M059J (cell line): ENCODE data around the gene C22orf42. TPM values are rescaled to one million over a fixed set of nuclear protein-coding genes. Genes with fewer than 3 reads are reported as not detected.
A peak's percentile ranks its signal among the peaks of the same experiment; 100 is the strongest.
"Not testable (repeated sequence)": the region's sequence is repeated elsewhere in the genome, so short reads cannot be mapped to it uniquely, and the experiment has no call there.

Experiments
- DNase-seq: peaks from one replicate; pipeline ENCODE4 v3.0.0-alpha.2; 2012; ENCODE audit warnings: low read depth
- total RNA-seq: library from RNA; depleted of rRNA; stranded (reverse); fragments of >200 nt; shearing (Covaris generic); gene quantifications from 2 replicates; pipeline ENCODE4 v1.2.3, GENCODE V29; 2014; rRNA removed

Gene C22orf42, protein sequence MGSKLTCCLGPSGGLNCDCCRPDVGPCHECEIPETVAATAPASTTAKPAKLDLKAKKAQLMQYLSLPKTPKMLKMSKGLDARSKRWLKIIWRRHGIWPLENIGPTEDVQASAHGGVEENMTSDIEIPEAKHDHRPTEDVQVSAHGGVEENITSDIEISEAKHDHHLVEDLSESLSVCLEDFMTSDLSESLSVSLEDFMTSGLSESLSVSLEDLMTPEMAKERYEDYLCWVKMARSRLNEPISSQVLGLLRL
- total RNA-seq, result not detected in 2 replicates

DNA sequence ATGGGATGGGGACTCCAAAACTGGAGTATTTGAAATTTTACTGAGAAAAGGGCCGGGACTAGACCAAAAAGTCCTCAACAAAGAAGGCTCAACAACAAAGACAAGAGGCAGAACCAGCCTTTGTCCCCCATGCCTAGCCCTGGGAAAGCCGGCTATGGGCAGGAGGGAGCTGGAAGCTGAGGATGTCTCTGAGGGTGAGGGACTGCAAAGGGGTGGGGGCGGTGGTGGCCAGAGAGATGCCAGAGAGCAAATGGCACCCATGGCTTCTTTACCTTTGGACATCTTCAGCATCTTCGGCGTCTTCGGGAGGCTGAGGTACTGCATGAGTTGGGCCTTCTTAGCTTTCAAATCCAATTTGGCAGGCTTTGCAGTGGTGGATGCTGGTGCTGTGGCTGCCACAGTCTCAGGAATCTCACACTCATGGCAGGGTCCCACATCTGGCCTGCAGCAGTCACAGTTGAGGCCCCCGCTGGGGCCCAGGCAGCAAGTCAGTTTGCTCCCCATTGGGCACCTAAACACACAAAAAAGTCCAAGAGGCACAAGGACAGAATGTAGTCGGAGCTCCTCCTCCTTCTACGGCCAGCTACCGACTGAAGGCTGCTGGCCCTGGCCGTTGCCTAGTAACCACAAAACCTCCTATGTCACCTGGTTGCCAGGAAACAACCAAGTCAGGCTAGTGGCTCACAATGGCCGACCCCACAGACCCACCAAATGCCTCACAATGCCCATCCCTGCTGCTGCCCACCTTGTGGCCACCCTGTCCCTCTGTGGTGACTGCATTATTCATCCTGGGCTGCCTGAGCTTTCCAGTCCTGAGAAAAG lies at the start of gene C22orf42:
C22orf42 (minus strand) TSS at position 592 of the 822 bp plus-strand sequence; CDS start at position 504, 88 bp downstream.
- no peak for DNase-seq

DNA sequence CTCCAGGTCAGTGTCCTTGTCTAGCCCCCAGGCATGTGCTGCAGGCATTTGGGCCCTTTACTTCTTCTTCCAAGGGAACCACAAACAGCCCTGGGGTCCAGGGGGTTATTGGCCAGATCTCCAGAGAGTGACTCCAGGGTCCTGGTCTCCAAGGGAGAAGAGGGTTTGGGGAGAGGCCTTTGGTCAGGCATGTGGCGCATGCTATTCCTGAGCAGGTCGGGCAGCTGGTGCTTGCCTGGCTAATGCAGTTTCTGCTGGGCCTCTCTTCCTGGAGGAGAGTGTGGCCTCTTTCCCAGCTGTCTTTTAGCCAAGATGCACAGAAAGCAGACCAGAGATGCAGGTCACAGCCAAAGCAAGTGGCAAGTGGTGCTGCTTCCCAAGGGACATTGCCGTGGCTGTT lies 49.6 kb upstream of the C22orf42 start:
- no peak for DNase-seq

DNA sequence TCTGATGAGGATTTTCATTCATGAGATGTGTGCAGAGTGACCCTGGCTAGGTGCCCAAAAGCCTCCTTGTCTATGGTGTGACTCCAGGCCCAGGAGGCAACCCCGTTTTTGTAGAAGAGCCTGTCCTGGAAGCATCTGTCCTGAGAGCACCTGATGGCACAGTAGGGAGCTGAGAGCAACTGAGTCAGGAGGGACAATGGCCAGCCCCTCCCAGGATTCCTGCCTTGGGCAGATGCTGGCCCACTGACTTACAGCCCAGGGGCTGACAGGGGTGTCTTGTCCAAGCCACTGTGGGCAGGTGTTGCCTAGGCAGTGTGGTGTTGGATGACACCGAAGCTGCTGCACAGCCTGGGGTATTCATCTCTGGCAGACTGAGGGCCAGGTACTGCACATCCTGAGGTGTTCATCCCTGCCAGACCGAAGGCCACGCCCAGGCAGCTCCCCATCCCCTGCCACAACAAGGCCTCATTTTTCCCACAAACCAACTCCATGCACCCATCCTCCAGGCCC lies 48.9 kb upstream of the C22orf42 start:
- DNase-seq, result no peak

DNA sequence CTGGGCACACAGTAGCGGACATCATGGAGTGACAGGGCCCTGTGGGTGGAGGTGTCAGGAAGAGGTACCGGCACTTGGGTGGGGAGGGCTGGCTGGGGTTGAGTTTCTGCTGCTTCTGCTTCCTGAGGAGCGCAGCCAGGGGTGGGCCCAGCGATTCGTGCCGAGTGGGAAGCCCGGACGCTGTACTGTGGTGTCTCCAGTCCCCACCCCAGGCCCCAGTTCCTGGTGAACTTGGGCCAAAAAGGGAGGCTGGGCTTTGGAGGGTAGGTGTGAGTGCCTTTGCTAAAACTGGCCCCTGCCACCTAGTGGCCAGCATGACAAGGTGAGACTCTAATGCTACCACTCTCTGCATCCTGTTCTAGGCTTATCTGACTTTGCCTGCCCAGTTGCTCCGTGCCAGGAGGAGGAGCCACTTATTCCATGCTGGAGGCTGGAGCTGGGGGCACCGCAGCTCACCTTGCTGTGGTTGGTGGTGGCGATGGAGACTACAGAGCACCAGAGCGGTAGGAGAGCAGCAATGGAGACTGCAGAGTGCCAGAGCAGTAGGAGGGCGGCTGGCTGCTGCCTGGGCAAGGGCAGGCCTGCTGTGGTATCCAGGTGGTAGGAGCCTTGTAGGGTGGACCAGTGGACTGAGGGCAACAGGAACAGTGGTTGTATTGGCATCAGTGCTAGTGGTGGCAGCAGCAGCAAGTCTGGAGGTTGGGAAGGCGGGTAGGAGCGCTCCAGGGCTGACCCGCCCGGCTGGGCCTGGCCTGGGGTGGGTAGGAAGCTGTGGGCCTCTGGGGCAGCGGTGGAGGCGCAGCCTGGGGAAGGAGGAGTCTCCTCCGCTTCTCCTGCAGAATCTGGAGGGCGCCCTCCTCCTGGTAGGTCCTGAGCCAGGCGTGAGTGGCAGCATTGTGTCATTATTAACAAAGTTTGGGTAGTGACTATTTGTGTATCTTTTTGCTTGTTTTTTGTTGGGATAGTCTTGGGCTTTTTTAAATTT lies 48.0 kb upstream of the C22orf42 start:
- peak; percentile 35 for DNase-seq

DNA sequence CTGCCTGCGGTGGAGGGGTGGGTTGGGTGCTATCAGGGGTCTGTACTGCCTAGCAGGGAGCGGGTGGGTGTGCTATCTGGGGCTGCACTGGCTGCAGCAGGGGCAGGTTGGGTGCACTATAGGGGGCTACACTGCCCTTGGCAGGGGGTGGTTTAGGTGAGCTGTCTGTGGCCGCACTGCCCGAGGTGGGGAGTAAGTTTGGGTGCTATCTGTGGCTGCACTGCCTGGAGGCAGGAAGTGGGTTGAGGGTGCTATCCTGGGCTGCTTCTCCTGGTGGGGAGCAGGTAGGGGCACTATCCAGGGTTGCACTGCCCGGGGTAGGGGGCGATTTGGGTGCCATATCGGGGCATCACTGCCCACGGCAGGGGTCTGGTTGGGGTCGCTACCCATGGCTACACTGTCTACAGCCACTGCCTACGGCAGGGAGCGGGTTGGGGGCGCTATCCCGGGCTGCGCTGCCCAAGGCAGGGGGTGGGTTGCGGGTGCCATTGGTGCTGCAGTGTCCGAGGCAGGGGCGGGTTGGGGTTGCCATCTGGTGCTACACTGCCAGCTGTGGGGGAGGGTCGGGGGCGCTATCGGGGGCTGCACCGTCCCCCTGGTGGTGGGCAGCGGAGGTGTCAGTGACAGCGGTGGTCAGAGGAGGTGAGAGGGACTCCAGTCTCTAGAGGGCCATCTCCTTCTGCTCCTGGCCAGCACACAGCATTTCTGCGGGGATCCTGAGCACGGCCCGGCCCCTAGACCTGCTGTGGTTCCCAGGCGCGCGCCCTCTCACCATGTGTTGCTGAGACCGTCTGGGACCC lies 47.1 kb upstream of the C22orf42 start:
- DNase-seq, result no peak

DNA sequence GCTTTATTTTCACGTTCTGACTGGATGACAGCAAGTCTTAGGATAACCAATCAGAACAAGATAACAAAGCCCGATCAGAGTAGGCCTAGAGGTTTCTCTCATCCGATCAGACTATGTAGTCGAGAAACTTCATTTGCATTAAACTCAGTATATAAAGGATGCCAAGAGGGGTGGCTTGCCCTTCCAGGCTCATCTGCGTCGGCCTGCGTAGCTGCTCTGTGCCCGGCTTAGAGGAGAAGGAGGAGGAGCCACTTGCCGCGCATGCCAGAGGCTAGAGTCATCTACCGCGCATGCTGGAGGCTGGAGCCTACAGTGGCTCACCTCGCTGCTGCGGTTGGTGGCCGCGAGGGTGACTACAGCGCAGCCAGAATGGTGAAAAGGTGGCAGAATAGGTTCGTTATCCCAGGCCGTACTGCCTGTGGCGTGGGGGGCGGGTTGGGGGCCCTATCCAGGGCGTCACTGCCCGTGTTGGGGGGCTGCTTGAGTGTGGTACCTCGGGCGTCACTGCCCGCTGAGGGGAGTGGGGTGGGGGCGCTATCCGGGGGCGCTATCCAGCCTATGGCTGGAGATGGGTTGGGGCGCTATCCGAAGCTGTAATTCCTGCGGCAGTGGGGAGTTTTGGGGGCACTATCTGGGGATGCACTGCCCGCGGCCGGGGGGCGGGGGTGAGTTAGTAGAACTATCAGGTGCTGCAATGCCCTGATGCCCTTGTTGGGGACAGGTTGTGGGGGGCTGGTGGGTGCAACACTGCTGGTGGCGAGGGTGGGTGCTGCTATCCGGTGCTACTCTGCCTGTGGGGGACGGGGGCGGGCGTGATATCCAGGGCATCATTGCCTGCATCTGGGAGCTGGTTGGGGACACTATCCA lies 46.0 kb upstream of the C22orf42 start, which contains the start of gene RFPL2:
RFPL2 (minus strand) TSS at position 218 of the 867 bp plus-strand sequence. CDS start 2,622 bp downstream, outside the sequence.
- no peak for DNase-seq

DNA sequence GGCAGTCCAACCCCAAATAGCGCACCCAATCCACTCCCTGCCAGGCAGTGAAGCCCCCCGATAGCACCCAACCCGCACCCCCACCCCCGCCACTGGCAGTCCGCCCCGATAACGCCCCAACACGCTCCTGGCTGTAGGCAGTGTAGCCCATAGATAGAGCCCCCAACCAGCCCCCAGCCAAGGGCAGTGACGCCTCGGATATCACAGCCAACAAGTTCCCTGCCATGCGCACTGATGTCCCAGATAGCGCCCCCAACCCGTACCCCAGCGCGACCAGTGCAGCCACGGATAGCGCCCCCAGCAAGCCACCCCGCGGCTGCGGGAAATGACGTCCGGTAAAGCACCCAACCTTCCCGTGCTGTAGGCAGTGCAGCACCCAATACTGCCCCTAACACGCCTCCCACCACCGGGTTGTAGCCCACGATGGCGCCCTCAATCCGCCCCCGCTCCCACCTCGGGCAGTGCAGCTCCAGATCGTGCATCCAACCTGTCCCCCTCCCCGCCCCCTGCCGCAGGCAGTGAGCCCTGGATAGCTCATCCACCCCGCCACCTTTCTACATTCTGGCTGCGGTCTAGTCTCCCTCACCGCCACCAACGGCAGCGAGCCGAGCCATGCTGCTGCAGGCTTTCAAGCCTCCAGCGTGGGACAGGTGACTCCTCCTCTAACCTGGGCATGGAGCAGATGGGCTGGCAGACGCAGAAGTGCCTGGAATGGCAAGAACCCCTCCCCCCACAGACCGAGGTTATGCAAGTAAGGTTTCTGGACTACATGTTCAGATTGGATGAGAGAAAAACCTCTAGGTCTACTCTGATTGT lies 45.1 kb upstream of the C22orf42 start:
- no peak for DNase-seq

DNA sequence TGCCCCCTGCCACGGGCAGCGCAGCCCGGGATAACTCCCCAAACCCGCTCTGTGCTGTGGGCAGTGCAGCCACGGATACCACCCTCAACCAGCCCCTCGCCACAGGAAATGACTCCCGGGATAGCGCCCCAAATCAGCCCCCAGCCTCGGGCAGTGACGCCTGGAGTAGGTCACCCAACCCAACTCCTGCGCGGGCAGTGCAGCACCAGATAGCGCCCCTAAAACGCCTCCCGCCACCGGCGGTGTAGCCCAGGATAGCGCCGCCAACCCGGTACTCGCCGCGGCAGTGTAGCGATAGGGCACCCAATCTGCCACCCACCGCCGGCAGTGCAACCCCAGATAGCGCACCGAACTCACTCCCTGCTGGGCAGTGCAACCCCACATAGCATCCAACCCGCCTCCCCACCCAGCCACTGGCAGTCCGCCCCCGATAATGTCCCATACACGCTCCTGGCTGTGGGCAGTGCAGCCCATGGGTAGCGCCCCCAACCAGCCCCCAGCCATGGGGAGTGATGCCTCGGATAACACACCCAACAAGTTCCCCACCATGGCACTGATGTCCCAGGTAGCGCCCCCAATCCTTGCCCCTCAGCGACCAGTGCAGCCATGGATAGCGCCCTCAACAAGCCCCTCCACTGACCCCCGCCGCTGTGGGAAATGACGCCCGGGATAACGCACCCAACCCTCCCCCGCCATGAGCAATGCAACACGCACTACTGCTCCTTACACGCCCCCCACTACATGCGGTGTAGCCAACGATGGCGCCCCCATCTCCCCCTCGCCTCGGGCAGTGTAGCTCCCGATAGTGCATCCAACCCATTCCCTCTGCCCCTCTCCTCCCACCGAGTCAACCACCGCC lies 44.3 kb upstream of the C22orf42 start:
- no peak for DNase-seq

DNA sequence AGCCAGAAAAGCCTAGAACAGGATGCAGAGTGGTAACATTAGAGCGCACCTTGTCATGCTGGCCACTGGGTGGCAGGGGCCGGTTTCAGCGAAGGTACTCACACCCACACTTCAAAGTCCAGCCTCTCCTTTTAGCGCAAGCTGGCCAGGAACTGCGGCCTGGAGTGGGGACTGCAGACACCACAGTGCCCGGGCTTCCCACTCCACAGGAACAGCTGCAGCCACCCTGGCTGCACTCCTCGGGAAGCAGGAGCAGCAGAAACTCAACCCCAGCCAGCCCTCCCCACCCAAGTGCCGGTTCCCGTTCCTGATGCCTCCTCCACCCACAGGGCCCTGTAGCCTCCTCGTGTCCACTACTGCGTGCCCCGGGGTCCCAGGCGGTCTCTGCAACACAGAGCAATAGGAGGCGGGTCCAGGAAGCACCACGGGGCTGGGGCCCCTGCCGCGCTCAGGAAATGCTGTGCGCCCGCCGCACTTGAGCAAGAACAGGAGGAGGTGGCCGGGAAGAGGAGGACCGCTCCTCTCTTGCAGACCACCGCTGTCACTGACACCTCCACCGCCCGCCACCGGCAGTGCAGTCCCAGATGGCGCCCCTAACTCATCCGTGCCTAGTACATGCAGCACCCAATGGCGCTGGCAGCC lies 43.6 kb upstream of the C22orf42 start:
- DNase-seq, result peak; percentile 44

DNA sequence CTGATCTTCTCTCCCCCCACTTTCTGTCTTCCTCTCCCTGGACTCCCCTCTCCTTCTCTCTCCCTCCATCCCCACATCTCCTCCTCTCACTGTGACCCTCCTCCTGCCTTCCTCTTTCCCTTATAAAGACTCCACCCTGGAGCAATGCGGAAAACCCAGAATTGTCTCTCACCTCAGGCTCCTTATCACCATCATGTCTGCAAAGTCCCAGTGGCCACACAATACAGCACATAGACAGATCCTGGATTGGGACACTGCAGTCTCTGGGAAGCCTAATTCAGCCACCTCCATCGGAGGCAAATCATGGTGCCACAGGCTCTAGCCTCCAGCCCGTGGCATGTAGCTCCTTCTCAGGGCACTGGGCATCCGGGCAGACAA lies 43.0 kb upstream of the C22orf42 start:
- no peak for DNase-seq

DNA sequence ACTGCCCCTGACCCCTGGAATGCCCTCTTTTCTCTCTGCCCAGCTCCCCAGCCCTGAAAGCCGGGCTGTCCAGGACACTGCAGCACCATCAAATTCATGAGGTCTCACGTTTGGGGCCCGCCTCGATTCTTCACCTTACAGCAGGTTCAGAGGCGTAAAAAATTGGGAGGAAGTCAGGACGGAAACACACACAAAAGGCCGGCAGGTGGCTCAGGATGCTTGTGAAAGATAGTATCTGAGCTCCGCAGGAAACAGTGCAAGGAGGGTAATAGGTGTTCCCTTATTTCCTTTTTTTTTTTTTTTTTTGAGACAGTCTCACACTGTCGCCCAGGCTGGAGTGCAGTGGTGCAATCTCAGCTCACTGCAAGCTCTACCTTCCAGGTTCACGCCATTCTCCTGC lies 41.6 kb upstream of the C22orf42 start:
- DNase-seq, result no peak

DNA sequence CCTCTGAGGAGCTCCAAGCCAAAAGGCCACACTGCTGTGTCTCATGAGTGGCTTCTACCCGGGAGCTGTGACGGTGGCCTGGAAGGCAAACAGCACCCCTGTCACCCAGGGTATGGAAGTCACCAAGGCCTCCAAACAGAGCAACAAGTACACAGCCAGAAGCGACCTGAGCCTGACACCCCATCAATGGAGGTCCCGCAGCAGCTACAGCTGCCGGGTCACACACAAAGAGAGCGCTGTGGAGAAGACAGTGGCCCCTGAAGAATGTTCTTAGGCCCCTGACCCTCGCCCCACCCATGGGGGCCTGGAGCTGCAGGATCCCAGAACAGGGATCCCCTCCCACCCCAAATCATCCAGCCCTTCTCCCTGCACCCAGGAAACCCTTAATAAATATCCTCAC lies 40.9 kb upstream of the C22orf42 start:
- no peak for DNase-seq

DNA sequence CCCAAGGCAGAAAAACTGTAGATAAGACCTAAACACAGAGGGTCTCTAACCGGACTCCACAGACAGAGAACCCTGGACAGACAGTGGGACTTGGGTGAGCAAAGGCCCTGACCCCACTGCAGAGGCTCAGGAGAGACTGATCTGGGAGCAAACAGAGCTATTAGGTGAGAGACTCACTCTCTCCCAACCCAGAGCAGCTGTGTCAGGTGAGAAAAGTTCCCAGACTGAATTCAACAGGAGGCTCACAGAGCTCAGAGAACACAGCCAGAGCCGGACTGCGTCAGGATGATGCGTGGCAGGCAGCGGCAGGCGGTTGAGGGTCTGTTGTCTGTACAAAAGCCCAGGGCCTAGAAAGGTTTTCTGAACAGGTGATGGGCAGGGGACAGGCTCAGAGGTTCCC lies 40.2 kb upstream of the C22orf42 start:
- DNase-seq, result no peak

DNA sequence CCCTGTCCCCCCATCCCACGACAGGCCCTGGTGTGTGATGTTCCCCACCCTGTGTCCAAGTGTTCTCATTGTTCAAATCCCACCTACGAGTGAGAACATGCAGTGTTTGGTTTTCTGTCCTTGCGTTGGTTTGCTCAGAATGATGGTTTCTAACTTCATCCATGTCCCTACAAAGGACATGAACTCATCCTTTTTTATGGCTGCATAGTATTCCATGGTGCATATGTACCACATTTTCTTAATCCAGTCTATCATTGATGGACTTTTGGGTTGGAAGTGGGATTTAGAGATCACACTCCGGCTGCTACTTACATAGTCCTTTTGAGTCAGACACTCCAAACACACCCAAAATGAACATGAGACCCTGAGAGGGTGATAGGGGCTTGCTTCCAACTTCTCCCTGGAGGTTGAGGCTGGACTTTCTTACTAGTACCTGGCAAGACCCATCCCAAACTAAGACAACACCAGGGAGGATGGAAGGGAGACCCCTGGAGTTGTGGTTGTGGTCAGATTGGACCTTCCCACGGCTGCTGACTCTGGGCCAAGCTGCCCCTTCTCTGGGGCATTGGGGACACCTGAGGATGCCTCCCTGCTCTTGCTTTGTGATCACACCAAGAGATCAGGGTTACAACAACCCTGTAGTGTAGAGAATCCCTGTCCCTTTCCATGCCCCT lies 38.6 kb upstream of the C22orf42 start:
- not testable (repeated sequence) for DNase-seq

DNA sequence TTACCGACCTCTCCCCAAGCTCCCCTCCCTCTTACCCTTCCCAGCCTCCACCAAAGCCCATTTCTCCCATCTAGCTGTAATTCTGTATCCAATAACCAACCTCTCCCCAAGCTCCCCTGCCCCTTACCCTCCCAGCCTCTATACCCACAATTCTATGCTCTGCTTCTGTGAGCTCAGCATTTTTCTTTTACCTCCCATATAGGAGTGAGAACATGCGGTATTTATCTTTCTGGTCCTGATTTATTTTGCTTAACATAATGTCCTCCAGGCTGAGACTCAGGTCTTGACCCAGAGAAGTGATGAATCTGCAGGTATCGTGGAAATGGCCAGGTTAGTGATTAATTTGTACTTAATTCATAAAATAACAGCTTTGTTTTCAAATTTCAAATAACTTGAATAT lies 36.8 kb upstream of the C22orf42 start:
- DNase-seq, result not testable (repeated sequence)

DNA sequence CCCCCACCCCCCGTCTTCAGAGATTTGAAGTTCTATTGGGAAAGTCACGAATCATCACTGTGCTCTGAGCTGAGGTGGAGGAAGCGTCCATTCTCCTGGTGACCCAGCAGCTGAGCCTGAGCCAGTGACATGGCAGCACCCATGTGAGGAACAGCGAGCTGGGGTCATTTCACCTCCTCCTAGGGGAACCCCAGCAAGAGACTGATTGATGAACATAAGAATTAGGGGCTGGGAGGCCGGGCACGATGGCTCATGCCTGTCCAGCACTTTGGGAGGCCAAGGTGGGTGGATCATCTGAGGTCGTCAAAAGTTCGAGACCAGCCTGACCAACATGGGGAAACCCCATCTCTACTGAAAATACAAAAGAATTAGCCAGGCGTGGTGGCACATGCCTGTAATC lies 34.2 kb upstream of the C22orf42 start:
- not testable (repeated sequence) for DNase-seq

DNA sequence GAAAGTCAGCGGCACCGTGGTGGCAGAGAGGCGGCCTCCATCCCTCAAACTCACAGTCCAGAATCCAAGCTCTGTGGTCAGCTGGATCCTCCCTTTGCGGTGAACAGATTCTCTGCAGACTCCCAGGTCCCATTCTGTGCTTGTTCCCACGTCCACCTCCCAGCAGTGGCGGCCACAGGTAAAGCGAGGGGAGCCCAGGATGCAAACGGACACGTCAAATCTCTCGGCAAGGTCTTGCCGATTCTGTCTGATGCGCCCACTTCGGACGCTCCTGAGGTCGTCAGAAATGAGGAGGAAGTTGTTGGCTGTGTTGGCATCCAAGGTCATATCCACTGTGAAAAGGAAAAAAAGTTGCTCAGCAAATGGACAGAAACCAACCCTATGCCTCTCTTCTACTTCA lies 31.9 kb upstream of the C22orf42 start:
- DNase-seq, result not testable (repeated sequence)
